ENCODE measurements around the gene NPPA. TPM values are rescaled to one million over a fixed set of nuclear protein-coding genes. Genes with fewer than 3 reads are reported as not detected.

Gene NPPA
- total RNA-seq, 1 experiment from 2014 or later: not detected

DNA sequence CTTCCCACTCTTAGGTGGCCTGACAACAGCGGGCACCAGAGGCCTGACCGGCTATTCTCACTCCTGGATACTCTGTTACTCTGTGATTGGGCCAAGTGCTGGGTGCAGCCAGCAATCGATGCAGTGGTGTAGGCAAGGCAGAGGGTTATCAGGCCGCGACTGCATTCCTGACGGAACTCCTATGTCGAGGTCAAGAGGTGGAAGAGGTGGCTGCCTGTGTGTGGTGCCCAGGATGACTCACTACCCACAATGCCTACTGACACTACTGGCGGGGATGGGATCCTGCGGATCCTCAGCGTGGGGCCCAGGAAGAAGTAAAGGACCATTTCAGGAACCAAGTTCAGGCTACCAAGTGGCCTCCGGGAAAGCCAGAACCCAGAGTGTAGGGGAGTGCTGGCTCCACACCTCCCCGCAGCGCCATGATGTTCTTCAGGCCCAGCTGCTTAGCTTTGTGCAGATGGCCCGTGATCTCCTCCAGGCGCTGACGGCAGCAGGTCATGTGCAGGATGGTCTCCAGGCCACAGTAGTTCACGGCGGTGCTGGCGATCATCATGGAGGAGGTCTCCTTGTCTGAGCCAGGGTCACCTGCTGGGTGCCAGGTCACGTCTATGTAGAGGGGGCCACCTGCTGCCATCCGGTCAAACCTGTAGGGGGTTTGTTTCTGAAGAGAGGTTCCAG lies 46.7 kb downstream of the NPPA start:
- no peaks in the 10 kb centered on the region for H3K27me3 Mint-ChIP-seq (ENCODE audit: unreplicated experiment)
- TF ChIP-seq, protein P1, sequence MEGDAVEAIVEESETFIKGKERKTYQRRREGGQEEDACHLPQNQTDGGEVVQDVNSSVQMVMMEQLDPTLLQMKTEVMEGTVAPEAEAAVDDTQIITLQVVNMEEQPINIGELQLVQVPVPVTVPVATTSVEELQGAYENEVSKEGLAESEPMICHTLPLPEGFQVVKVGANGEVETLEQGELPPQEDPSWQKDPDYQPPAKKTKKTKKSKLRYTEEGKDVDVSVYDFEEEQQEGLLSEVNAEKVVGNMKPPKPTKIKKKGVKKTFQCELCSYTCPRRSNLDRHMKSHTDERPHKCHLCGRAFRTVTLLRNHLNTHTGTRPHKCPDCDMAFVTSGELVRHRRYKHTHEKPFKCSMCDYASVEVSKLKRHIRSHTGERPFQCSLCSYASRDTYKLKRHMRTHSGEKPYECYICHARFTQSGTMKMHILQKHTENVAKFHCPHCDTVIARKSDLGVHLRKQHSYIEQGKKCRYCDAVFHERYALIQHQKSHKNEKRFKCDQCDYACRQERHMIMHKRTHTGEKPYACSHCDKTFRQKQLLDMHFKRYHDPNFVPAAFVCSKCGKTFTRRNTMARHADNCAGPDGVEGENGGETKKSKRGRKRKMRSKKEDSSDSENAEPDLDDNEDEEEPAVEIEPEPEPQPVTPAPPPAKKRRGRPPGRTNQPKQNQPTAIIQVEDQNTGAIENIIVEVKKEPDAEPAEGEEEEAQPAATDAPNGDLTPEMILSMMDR (IDR thresholded peaks at IDR 0.05; ENCODE audit: unreplicated experiment): no peak
- peaks cover 30% of the 10 kb centered on the region for H3K36me3 Mint-ChIP-seq (ENCODE audit: insufficient read depth, unreplicated experiment)
- intact Hi-C loops (cut with micrococcal nuclease; ENCODE audit: unreplicated experiment): no loop called here
- peak; percentile 55 for DNase-seq
- H3K9me3 Mint-ChIP-seq (ENCODE audit: low read depth, unreplicated experiment): no peaks in the 10 kb centered on the region
- CTCF ChIA-PET: interaction anchor here (0.6 kb wide), 1 partner anchor 30 kb away, joined by 3 read pairs; no protein-coding TSS in a partner anchor
- BruUV-seq (replicated peaks): no TSS peak
- no peak overlapping the region for H3K4me3 Mint-ChIP-seq (ENCODE audit: low read depth, unreplicated experiment)
- peaks cover 36% of the 10 kb centered on the region for H3K4me1 Mint-ChIP-seq (ENCODE audit: low read depth, unreplicated experiment)
- H3K27ac Mint-ChIP-seq (ENCODE audit: unreplicated experiment): peak overlapping the region; percentile 81

DNA sequence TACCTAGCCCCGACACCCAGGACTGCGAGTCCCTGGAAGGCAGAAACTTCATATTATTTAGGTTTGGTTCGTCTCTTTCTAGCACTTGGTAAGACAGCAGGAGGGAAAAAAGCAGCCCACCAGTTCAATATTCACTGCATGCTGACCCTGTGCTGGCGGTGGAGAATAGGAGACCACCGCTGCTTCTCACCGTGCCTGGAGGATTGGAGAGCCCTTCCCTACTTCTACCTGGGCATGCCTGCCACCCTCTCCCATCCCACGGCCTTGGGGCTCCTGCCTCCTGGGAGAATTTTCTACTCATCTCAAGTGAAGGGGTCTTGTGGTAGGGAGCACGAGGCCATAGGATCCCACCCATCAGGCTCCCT lies 47.2 kb downstream of the NPPA start:
- Mint-ChIP-seq H3K27me3 (ENCODE audit: unreplicated experiment) (no peaks in the 10 kb centered on the region), H3K9me3 (ENCODE audit: low read depth, unreplicated experiment) (no peaks in the 10 kb centered on the region), H3K4me3 (ENCODE audit: low read depth, unreplicated experiment) (no peak overlapping the region), H3K36me3 (ENCODE audit: insufficient read depth, unreplicated experiment) (peaks cover 30% of the 10 kb centered on the region), H3K4me1 (ENCODE audit: low read depth, unreplicated experiment) (peaks cover 36% of the 10 kb centered on the region), H3K27ac (ENCODE audit: unreplicated experiment) (peak overlapping the region; percentile 81)
- intact Hi-C loops (cut with micrococcal nuclease; ENCODE audit: unreplicated experiment): no loop called here
- DNase-seq: no peak
- CTCF ChIA-PET: interaction anchor here (0.6 kb wide), 1 partner anchor 31 kb away, joined by 3 read pairs; no protein-coding TSS in a partner anchor
- BruUV-seq (replicated peaks): no TSS peak
- TF ChIP-seq, protein P1 (IDR thresholded peaks at IDR 0.05; ENCODE audit: unreplicated experiment): no peak

DNA sequence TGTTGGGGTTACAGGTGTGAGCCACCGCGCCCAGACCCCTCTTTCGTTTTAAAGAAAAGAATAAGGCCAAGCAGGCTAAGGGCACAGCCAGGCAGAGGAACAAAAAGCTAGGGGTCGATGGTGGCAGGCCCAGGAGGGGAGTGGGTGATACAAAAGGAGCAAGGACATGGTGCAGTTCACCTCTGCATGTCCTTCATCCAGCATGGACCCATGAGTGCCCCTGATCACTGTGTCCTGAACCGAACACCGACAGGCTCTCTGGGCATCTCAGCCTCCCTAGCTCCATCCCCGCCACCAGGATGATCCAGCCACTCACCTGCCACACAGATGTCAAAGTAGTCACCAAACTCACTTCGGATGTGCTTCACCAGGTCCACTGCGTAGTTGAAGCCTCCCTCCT lies 47.7 kb downstream of the NPPA start:
- intact Hi-C loops (cut with micrococcal nuclease; ENCODE audit: unreplicated experiment): no loop called here
- Mint-ChIP-seq H3K36me3 (ENCODE audit: insufficient read depth, unreplicated experiment) (peaks cover 30% of the 10 kb centered on the region), H3K9me3 (ENCODE audit: low read depth, unreplicated experiment) (no peaks in the 10 kb centered on the region), H3K4me3 (ENCODE audit: low read depth, unreplicated experiment) (no peak overlapping the region), H3K4me1 (ENCODE audit: low read depth, unreplicated experiment) (peaks cover 36% of the 10 kb centered on the region), H3K27me3 (ENCODE audit: unreplicated experiment) (no peaks in the 10 kb centered on the region), H3K27ac (ENCODE audit: unreplicated experiment) (no peak overlapping the region)
- BruUV-seq (replicated peaks): no TSS peak
- DNase-seq: no peak
- TF ChIP-seq, protein P1 (IDR thresholded peaks at IDR 0.05; ENCODE audit: unreplicated experiment): no peak
- CTCF ChIA-PET: no interaction called here

DNA sequence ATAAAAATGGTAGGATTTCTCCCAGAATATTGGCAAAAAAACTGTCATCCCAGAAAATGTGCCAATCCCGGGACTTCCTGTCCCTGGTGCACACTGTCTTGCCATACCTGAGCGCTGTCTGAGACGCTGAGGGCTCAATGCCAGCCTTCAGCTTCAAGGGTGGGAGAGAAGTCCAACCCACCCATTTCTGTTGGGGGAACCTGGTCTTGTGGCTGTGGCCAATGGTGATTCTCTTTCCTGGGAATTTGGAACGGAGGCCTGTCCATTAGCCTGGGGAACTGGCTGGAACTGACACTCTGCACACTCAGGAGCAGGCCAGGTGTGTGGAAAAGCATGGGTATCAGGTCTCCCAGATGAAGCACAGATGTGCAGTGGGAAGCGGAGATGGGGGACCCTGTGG lies 48.5 kb downstream of the NPPA start:
- no TSS peak for BruUV-seq (replicated peaks)
- CTCF ChIA-PET: no interaction called here
- no peak overlapping the region for H3K4me3 Mint-ChIP-seq (ENCODE audit: low read depth, unreplicated experiment)
- DNase-seq: no peak
- H3K4me1 Mint-ChIP-seq (ENCODE audit: low read depth, unreplicated experiment): peaks cover 36% of the 10 kb centered on the region
- H3K27me3 Mint-ChIP-seq (ENCODE audit: unreplicated experiment): no peaks in the 10 kb centered on the region
- intact Hi-C loops (cut with micrococcal nuclease; ENCODE audit: unreplicated experiment): no loop called here
- no peak overlapping the region for H3K27ac Mint-ChIP-seq (ENCODE audit: unreplicated experiment)
- H3K36me3 Mint-ChIP-seq (ENCODE audit: insufficient read depth, unreplicated experiment): peaks cover 28% of the 10 kb centered on the region
- H3K9me3 Mint-ChIP-seq (ENCODE audit: low read depth, unreplicated experiment): no peaks in the 10 kb centered on the region
- TF ChIP-seq, protein P1 (IDR thresholded peaks at IDR 0.05; ENCODE audit: unreplicated experiment): no peak
